Spleen (tissue), 7 donors: ENCODE data around the gene TMEM163.

Source experiments
- CTCF ChIP-seq, 11 experiments: fragments of 200-600 bp in 7 of 11; fragments of 450-650 bp in 4 of 11; sonication (generic) in 4 of 11; IDR thresholded peaks in 8 of 11; conservative IDR thresholded peaks in 3 of 11; 1 replicate in 7 of 11; 2 replicates in 4 of 11; pipeline versions ENCODE4 v1.4.0 to v1.8.0; 2016 to 2021; ENCODE audit warnings: antibody characterized with exemption in 11 of 11, inconsistent platforms in 4 of 11, mild to moderate bottlenecking in 1 of 11
- POLR2A ChIP-seq, 3 donors: fragments of 450-650 bp; IDR thresholded peaks; one replicate each; pipeline ENCODE4 v1.5.1; 2017; ENCODE audit warnings: antibody characterized with exemption in 3 of 3, mild to moderate bottlenecking in 1 of 3
- POLR2AphosphoS5 ChIP-seq, 3 donors: sonication (generic); formaldehyde crosslinking; IDR thresholded peaks; one replicate each; pipeline ENCODE4 v1.5.1; 2017; ENCODE audit warnings: antibody characterized with exemption in 3 of 3
- donor health status: DM: no; HTN: no; CAD: no; lungs with moderate emphysema.
- donor health status: DM: no; HTN: no; CAD: no.
- donor health status: DM: no; HTN: no; CAD: no.

DNA sequence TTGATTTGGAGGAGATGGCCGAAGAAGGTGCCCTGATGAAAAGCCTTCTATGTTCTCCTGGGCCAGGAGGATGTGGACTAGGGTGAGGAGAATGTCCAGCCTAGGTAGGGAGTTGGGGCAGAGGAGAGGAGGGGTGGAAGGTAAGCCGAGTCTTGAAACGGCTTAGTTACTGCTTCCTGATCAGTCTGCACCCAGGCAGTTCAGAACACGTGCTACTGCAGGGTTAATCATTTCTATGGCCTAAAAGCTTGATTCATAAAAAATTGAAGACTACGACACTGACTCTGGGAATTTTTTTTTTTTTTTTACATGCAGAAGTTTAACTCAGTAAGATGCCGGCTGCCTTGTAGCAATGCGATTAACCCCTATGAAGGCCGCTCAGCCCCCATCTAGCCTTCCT is 125.3 kb downstream of the TMEM163 start:
- TF ChIP-seq CTCF (IDR thresholded peaks at IDR 0.05 in 8 of 11, conservative IDR thresholded peaks at IDR 0.05 in 3 of 11): no peak
- TF ChIP-seq POLR2AphosphoS5 (IDR thresholded peaks at IDR 0.05): no peak
- no peak for TF ChIP-seq POLR2A (IDR thresholded peaks at IDR 0.05)
